Activated effector memory CD4-positive, alpha-beta T cell treated with anti-CD3 and anti-CD28 coated beads, Interleukin-2, amount 50 U/mL, for 16 hours (primary cell): Measurements from ENCODE around the gene CFAP251.
A peak's percentile ranks its signal among the peaks of the same experiment; 100 is the strongest.

Source experiments
- DNase-seq: peaks from one replicate; pipeline ENCODE4 v3.0.0-alpha.2; 2020

Gene CFAP251

DNA sequence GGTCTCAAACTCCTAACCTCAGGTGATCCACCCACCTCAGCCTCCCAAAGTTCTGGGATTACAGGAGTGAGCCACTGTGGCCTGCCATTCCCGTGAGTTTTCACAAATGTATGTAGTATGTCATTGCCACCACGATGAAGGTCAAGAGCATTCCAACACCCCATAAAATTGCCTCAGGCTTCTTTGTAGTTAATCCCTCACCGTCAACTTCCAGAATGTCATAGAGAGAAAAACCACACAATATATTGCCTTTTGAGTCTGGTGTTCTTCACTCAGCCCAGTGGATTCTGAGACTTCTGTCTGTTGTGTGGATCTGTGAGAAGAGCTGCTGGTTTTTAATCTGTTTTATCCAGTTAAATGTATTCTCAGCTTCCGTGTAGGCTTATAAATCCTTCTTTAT is 12.6 kb upstream of the CFAP251 start:
- DNase-seq, result no peak

DNA sequence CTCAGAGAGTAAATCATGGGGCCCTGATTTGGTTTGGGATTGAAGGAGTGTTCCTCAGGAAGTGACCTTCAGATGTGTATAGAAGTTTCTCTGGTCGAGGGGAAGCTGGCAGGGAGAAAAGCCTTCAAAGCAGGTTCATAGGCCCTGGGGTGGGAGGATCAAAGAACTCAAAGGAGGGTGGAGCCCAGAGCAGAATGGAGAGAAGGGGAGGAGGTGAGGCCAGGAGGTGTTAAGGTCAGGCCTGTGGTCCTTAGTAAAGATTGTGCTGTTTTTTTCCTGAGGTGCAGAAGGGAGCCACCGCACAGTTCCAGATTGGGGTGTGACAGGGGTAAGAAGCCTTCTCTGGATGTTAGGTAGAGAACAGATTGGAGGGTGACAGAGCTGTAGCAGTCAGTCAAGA is 9.7 kb upstream of the CFAP251 start:
- DNase-seq, result no peak

DNA sequence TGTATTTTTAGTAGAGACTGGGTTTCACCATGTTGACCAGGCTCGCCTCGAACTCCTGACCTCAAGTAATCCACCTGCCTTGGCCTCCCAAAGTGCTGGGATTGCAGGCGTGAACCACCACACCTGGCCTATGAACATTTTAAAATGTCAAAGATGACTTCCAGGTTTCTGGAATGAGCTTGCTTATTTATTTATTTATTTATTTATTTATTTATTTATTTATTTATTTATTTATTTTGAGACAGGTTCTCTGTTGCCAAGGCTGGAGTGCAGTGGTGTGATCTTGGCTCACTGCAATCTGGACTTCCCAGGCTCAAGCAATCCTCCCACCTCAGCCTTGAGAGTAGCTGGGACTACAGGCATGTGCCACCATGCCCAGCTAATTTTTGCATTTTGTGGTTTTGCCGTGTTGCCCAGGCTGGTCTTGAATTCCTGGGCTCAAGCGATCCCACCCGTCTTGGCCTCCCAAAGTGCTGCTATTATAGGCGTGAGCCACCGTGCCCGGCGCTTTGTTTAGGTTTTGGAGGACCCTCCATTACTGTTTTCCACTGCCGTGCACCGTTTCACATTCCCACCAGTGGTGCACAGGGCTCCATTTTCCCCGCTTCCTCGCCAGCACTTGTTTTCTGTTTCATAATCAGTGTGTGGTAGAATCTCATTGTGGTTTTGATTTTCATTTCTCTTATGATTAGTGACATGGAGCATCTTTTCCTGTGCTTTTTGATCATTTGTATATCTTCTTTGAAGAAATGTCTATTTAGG is 6.4 kb upstream of the CFAP251 start:
- peak; percentile 64 for DNase-seq

DNA sequence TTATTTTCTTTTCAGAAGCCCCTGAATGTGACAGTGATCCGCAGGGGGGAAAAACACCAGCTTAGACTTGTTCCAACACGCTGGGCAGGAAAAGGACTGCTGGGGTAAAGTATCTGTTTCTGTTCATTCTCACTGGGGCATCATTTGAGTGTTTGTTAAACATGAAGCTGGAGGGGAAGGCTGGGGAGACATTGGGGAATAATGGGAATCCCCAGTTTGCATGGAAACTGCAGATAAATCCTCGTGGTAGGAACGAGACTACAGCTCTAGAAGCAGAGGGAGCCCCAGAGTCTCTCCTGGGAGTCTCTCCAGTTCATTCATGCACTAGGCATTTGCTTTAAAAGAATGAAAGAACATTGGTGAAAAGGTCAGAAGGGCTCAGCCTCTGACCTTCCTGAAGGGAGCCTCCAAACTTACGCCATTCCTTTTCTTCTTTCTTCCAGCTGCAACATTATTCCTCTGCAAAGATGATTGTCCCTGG is 2.5 kb upstream of the CFAP251 start:
- no peak for DNase-seq

DNA sequence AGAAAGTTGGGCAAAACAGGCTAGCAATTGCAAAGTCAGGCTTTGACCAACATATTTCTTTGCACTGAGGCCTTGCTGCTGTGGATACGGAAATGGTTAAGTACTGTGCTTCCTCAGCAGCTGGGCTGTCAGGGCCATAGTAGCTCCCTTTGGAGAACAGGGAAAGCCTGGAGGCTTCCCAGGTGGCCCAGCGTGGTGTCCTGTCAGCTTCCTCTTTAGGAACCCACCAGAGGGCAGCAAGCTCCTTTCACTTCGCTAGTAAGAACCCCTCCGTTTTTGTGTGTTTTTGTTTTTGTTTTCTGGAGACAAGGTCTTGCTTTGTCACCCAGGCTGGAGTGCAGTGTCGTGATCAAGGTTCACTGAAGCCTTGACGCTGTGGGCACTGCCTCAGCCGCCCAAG is 1.7 kb upstream of the CFAP251 start:
- DNase-seq, result no peak

DNA sequence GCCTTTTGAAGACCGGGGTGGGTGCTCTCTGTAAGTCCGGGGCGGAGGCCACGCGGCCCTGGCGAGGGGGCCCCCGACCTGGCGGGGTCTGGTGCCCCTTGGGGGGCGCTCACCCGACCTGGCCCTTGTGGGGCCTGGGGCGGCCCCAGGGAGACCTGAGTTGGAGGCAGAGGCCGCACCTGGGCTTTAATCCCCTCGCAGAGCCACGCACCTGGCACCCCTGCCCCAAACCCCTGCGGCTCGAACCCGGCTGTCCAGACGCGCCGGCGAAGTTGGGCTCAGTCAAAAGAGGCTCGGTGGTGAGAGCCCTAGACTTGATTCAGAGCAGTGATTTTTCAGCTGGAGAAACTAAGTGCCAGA is 267 bp downstream of the CFAP251 start:
- no peak for DNase-seq

DNA sequence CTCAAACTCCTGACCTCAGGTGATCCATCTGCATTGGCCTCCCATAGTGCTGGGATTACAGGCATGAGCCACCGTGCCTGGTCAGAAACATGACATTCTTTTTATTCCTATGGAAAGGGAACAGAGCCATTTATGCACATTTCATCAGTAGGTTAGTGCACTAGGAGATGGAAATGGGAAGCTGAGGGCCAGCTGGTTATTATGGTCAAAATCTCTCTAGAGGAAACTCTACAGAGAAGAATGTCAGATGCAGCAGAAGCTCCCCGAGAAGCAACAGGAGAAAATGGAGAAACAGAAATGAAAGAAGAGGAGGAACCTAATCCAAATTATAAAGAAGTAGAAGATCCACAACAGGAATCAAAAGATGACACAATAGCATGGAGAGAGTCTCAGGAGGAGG is 2.7 kb downstream of the CFAP251 start:
- DNase-seq, result no peak

DNA sequence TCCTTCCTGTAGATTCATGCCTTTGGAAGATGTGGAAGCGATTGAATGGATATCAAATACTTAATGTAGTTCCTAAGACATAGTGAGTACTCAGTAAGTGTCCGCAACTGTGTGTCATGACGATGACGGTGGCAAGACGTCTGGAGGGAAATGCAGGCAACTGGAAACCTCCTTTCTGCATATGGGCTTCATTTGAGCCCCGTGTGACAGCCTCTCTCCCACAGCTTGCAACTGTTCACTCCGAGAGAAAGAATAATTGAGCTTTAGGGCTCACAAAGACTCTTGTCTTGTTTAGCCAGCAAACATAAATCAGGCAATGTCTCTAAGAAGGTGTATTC is 6.9 kb downstream of the CFAP251 start:
- no peak for DNase-seq

DNA sequence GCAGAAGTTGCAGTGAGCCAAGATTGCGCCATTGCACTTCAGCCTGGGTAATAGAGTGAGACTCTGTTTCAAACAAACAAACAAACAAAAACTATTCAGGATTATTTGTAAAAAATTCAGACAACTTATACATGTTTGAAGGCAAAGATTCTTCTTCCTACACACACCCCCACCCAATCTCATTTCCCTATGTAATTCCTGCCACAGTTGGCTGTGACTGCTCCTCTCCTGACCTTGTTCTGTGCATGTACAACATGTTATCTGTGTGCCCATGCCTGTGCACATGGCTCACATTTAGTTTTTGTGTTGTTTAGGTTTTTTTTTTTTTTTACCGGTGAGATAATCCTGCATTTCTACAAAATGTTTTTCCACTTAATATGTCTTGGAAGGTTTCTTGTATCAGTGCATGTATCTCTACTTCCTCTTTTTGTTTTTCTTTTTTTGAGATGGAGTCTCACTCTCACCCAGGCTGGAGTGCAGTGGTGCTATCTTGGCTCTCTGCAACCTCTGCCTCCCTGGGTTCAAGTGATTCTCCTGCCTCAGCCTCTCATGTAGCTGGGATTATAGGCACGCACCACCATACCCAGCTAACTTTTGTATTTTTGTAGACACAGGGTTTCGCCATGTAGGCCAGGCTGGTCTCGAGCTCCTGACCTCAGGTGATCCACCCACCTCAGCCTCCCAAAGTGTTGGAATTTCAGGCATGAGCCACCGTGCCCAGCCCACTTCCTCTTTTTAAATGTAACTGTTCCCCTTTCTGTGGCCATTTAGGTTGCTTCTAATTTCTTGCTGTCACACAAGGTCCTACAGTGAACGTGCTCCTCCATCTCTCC is 8.7 kb downstream of the CFAP251 start:
- DNase-seq, result peak; percentile 16

DNA sequence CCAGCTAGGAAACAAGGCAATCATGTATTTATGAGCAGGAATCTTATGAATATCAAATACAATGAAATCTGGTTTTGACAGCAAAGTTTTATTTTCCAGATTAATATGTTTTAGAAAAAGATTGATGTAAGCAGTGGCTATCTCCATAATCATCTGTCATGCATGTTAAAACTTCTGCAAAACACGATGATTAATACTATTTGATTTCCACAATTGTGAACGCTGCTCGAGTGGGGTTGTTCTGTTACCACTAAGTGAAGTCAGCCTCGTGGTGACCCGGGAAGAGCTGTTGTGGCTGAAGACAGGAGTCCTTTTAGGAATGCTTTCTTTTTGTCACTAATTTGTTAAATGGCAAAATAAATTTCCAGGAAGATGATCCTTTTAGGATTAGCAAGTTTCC is 9.4 kb downstream of the CFAP251 start:
- peak; percentile 24 for DNase-seq

DNA sequence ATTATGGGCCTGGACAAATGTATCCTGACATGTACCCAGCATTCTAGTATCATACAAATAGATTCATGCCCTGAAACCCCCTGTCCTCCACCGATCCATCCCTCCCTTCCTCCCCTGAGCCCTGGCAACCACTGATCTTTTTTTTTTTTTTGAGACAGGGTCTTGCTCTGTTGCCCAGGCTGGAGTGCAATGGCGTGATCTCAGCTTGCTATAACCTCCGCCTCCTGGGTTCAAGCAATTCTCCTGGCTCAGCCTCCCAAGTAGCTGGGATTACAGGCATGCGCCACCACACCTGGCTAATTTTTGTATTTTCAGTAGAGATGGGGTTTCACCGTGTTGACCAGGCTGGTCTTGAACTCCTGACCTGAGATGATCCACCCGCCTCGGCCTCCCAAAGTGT is 11.2 kb downstream of the CFAP251 start:
- peak; percentile 21 for DNase-seq

DNA sequence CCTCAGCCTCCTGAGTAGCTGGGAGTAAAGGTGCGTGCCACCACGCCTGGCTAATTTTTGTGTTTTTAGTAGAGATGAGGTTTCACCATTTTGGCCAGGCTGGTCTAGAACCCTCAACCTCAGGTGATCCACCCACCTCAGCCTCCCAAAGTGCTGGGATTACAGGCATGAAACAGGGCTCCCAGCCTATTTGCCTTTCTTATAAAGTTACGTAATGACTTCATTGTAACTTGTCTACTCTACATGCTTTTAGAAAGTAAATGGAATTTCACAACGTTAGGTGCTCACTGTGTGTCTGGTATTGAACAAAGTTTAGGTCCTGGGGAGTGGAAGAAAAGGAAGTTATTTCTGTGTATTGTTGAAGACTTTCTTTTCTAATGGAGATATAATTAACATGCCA is 12.5 kb downstream of the CFAP251 start:
- no peak for DNase-seq

DNA sequence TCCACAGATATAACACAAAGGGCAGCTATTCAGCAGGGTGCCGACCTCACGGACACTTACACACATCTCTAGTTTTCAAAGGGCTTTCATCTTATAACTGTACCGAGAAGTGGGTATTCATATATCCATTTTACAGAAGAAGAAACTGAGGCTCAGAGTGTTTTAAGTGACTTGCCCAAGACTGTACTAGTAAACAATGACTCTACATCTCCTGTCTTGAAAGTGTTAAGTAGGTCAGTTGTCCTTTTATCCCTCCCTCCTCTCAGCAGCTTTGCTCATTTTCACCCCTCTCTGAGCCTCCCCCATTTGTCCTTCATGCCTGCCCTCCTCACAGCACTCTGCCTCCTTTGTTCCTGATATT is 13.8 kb downstream of the CFAP251 start:
- DNase-seq, result no peak

DNA sequence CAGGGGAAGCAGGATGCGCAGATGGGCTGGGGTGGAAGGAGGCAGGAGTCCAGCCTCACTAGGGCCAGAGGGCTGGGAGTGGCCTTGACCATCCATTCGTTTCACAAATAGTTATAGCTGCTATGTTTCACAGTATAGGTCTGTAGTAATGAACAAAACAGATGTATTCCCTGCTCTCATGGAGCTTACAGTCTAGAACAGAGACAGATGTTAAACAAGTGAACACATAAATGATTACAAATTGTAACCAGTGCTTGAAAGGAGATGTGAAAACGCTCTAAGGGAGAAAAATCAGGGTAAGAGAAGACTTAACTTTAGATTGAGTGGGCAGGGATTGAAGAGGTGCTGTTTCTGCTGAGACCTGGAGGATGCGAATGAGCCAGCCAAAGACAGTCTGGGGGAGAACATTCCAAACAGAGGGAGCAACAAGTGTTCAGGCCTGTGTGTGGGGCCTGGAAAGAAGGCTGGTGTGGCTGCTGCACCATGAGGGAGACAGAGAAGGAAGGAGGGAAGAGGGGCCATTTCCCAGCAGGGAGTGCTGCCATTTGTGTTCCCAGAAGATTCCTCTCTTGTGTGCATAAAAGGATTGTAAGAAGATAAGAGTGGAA is 14.6 kb downstream of the CFAP251 start:
- no peak for DNase-seq

DNA sequence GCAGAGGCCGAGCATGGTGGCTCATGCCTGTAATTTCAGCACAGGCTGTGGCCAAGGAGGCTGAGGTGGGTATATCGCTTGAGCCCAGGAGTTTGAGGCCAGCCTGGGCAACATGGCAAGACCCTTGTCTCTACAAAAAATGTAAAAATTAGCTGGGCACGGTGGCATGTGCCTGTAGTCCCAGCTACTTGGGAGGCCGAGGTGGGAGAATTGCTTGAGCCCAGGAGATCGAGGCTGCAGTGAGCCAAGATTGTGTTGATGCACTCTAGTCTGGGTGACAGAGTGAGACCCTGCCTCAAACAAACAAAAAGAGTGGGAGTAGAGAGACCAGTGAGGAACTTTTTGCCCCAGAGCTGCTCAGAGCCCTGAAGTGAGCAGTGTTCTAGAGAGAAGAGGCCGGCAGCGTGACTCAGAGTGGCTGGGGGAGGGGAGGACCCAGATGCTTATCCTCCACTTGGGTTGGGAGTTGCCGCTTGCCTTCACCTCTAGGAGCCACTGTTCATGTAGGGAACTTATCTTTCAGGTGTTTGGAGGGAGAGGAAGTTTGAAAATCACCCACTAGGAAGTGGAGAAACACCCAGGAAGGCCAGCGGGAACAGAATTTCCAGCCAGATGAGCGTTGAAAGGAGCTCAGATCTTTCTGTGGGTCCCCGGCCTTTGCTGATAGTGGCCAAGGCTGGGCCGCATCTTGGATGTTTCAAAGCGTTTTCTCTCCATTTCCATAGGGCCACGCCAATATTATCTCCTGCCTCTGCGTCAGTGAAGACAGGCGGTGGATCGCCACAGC is 15.3 kb downstream of the CFAP251 start:
- no peak for DNase-seq

DNA sequence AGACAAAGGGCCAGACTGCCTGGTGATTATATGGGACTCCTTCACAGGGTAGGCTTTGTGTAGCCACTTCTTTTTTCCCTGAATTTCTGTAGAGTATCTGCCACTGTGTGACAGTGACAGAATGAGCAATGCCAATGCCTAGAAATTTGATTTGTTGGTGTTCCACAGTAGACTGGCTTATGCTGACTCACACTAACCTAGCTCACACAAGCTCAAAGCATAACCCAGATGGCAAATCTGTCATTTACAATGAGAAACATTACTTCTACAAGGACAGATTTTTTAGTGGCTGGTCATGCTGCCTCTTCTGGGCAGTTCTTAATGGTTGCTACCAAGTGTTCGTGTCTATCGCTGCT is 15.9 kb downstream of the CFAP251 start:
- no peak for DNase-seq

DNA sequence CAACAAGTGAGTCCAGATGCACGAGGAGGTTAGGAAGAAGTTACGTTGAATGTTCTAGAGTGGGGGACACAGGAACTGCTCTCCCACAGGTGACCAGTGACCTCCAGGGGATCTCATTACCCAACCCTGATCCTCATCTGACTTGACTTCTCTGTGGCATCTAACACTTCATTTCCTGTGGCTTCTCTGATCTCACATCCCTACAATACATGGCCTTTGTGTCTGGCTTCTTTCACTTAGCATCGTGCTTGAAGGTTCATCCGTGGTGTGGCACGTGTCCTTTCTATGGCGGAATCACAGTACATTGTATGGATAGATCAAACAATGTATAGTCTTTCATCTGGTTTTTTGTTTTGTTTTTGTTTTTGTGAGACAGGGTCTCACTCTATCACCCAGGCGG is 19.3 kb downstream of the CFAP251 start:
- DNase-seq, result no peak

DNA sequence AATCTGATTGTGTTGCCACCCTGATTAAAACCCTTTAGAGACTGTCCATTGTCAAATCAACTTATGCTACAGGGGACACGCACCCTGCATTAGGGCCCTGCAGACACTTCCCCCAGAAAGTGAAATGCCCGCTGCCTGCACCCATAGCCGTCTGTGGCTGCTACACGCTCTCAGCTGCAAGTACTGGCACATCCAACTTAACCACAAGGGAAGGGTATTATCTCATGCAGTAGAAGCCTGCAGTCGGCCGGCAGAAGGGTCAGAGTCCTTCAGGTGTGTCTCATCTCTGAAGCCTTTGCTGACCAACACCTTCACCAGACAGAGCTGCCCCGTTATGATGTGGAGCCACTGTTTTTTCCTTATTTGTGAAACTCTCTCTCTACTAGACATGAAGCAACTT is 20.8 kb downstream of the CFAP251 start:
- no peak for DNase-seq

DNA sequence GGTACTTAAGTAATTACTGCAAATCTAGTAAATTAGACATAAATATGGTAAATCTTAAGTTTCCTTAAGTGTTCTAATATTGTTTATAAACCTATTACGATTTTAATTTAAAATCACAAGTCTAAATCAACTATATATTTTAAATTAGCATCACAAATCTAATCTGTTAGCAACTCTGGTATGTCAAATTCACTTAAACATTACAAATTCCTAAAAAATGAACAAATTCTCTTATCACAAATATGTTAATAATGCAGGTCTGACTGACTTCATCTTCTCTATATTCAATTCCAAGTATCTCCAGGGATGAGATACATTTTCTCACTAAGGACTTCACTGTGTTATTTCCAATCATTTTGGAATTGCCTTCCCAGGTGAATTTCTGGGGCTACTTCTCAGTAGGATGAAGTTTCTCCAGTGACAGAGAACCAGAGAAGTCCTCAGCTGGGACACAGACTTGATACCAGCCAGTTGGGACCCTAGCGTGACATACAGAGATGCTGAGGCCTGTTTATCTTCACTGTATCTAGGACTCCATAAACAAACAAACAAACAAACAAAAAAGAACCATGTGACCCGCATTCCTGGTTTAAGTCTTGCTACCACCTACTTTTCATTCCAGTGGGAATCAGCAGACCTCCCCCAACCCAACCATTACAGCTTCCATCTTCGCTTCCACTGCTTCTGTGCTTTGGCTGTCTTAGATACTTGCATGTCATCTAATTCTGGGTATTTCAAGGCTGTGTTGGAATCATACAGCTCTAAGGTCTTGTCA is 21.8 kb downstream of the CFAP251 start:
- no peak for DNase-seq

DNA sequence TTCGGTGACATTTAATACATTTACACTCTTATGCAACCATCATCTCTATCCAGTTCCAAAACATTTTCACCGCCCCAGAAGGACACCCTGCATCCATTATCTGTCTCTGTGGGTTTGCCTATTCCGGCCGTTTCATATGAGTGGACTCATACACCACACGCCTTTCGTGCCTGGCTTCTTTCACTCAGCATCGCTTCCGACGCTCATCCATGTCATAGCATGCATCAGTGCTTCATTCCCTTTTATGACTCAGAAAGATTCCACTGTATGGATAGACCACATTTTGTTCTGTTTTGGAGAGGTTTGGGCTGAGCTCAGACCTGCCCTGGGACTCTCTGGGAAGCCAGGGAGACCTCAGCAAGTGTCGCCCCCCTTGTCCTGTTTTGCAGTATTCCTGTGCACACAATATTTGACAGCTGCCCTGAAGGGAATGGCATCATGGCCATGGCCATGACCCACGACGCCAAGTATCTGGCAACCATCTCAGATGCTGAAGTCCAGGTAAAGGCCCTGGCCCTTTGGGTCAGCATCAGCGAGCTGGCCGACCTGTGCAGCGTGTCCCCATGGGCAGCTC is 23.8 kb downstream of the CFAP251 start:
- no peak for DNase-seq

DNA sequence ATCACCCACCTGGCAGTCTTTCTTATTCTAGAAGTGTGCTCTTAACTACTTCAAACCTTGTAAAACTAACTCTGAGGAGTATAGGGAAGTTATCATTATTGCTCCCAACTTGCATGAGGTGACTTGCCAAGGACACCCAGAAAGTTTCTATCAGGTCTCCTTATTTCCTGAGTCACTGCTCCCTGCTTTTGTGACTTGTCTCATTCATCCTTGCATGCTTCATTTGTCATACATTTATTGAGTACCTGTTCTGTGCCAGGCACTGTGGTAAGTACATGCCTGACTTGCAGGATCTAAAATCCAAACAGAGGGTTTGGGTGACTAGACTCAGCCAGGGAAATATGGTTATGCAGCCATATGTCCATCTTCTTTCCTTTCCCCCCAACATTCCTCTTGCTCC is 25.5 kb downstream of the CFAP251 start:
- no peak for DNase-seq

DNA sequence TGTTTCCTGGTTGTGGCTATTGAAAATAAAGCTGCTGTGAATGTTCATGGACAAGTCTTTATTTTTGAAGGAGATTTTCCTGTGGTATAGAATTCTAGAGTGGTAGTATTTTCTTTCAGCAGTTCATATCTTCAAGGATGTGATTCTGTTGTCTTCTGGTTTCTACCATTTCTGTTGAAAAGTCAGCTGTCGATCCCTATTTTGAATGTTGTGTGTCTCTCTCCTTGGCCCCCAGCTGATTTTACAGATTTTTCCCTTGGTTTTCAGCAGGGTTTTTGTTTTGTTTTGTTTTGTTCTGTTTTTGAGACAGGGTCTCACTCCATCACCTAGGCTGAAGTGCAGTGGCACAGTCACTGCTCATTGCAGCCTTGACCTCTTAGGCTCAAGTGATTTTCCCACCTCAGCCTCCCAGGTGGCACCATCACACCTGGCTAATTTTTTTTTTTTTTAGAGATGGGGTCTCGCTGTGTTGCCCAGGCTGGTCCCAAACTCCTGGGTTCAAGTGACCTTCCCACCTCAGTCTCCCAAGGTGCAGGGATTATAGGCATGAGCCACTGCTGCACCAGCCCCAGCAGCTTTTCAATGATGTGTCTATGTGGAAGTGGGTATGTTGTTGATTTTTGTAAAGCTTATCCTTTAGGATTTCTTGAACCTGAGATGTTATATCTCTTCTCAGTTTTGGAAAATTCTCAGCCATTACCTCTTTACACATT is 28.1 kb downstream of the CFAP251 start:
- DNase-seq, result no peak
